Osteocyte (in vitro differentiated cells): ENCODE results near the gene CMC2. TPM values are rescaled to one million over a fixed set of nuclear protein-coding genes. Genes with fewer than 3 reads are reported as not detected.

Source experiments
- DNase-seq: peaks from one replicate; pipeline ENCODE4 v3.0.0; 2021; ENCODE audit warnings: mixed read lengths; ENCODE audit not compliant: unreplicated experiment; ENCODE audit errors: extremely low spot score
- H3K27ac Mint-ChIP-seq: one replicate; pipeline ENCODE4 v1.8.0; 2021; ENCODE audit warnings: mild to moderate bottlenecking, mixed read lengths; ENCODE audit not compliant: unreplicated experiment
- H3K27me3 Mint-ChIP-seq: one replicate; pipeline ENCODE4 v1.8.0; 2021; ENCODE audit warnings: mixed read lengths; ENCODE audit not compliant: unreplicated experiment
- H3K36me3 Mint-ChIP-seq: one replicate; pipeline ENCODE4 v1.8.0; 2021; ENCODE audit warnings: mixed read lengths; ENCODE audit not compliant: unreplicated experiment
- H3K4me1 Mint-ChIP-seq: one replicate; pipeline ENCODE4 v1.8.0; 2021; ENCODE audit warnings: mixed read lengths; ENCODE audit not compliant: unreplicated experiment
- H3K4me3 Mint-ChIP-seq: one replicate; pipeline ENCODE4 v1.8.0; 2021; ENCODE audit warnings: mild to moderate bottlenecking, moderate library complexity, mixed read lengths; ENCODE audit not compliant: unreplicated experiment
- H3K9me3 Mint-ChIP-seq: one replicate; pipeline ENCODE4 v1.8.0; 2021; ENCODE audit warnings: mixed read lengths; ENCODE audit not compliant: unreplicated experiment
- total RNA-seq: library from RNA; stranded (reverse); gene quantifications from 2 replicates; pipeline ENCODE4 v1.2.1, GENCODE V29; 2021
- TF ChIP-seq, protein P1 (sequence below): fragments of 200-600 bp; sonication (generic); IDR thresholded peaks from 2 replicates; pipeline ENCODE4 v1.5.0; 2021; ENCODE audit warnings: antibody characterized with exemption, mild to moderate bottlenecking, moderate library complexity

CMC2 gene
- total RNA-seq, 1 donor from 2014 or later: 42.2 TPM

DNA sequence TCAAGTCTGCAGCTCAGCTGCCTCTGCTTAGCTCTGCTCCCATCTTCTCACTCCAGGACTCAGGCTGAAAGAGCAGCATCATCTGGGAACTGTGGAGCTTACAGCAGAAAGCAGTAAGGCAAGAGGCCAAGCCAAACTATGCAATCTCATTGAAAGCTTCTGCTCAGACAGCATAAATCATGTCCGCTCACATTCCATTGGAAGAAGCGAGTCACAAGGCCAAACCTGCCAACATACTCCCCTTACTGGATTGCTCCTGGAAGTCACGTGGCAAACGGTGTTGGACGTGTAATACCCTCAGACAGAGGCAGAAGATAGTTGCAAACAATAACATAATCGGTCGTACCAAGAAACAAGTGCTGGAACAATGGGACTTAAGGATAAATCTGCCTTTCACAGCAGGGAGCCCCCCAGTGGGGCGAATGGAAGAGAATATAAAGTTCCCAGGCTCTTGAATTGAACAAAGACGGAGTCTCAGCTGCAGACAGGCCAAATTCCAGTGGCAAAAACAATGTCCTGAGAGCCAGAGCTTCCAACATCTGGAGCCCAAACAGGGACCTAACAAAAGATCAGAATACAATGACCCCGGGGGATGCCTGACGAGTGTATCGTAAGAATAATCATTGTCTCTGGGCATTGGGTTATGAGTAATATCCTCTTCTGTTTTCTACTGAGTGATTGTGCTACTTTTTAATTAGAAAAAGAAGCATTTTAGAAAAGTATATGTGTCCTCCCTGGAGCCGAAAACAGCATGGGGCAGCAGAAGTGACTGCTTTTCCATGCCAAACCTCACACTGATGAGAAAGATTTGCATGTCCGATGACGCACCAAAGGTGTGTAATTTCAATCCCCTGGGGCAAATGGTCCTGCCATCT is 68.4 kb downstream of the CMC2 start:
- DNase-seq: no peak
- Mint-ChIP-seq H3K36me3 (no peaks in the 10 kb centered on the region), H3K9me3 (no peaks in the 10 kb centered on the region), H3K27me3 (no peaks in the 10 kb centered on the region), H3K4me1 (peaks cover 21% of the 10 kb centered on the region), H3K27ac (peak overlapping the region; percentile 68), H3K4me3 (no peak overlapping the region)
- TF ChIP-seq, protein P1, sequence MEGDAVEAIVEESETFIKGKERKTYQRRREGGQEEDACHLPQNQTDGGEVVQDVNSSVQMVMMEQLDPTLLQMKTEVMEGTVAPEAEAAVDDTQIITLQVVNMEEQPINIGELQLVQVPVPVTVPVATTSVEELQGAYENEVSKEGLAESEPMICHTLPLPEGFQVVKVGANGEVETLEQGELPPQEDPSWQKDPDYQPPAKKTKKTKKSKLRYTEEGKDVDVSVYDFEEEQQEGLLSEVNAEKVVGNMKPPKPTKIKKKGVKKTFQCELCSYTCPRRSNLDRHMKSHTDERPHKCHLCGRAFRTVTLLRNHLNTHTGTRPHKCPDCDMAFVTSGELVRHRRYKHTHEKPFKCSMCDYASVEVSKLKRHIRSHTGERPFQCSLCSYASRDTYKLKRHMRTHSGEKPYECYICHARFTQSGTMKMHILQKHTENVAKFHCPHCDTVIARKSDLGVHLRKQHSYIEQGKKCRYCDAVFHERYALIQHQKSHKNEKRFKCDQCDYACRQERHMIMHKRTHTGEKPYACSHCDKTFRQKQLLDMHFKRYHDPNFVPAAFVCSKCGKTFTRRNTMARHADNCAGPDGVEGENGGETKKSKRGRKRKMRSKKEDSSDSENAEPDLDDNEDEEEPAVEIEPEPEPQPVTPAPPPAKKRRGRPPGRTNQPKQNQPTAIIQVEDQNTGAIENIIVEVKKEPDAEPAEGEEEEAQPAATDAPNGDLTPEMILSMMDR: no peak

DNA sequence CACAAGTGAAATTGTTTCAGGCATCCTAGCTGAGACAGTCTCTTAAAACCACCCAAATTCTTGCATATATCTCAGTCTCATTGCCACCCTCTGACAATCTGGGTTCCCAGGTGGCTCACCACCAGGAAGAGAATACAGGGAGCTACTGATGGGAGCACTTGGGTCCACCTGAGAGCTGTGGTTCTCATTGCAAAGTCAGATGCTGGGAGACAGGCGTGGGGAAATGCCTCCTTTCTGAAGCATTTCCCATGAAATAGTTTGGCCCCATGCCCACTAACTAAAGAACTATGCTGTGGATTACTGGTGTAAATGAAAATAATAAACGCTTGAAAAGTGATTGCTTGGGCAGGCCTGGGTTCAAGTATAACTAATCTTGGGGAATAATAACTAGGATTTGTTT is 70.3 kb downstream of the CMC2 start:
- Mint-ChIP-seq H3K9me3 (no peaks in the 10 kb centered on the region), H3K27me3 (no peaks in the 10 kb centered on the region), H3K36me3 (no peaks in the 10 kb centered on the region), H3K27ac (no peak overlapping the region), H3K4me1 (peaks cover 32% of the 10 kb centered on the region), H3K4me3 (no peak overlapping the region)
- TF ChIP-seq, protein P1: no peak
- peak; percentile 19 for DNase-seq

DNA sequence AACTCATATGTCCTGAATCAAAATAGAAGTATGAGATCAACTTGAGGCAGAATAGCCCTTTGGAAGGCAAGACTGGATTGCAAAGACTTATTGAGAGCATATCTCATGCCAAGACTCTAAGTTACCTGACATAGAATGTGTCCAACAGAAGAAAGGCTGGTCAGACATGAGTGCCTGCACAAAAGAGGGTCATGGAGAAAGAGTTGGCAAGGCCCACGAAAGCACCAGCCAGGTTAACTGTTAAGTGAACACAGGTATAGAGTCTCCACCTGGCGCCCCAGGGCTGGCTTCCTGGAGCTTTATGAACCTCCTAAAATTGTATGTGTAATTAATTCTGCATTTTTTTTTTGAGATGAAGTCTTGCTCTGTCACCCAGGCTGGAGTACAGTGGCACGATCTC is 71.0 kb downstream of the CMC2 start:
- Mint-ChIP-seq H3K4me3 (no peak overlapping the region), H3K9me3 (no peaks in the 10 kb centered on the region), H3K27ac (no peak overlapping the region), H3K36me3 (no peaks in the 10 kb centered on the region), H3K4me1 (peaks cover 32% of the 10 kb centered on the region), H3K27me3 (no peaks in the 10 kb centered on the region)
- DNase-seq: peak; percentile 51
- TF ChIP-seq, protein P1: no peak

DNA sequence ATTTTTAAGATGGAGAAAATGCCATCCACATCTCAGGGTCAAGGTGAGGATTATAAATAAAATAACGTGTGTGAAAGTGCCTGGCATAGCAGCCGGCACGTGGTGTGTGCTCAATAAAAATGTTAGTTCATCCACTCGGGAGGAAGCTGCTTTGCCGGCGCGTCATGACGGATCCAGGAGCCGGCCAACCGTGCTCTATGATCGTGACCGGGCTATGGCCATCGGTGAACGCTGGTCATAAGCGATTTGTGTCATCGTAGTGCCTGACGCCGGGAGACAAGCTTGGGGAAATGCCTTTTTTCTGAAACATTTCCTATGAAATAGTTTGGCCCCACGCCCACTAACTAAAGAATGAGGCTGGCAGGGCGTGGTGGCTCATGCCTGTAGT is 74.0 kb downstream of the CMC2 start:
- Mint-ChIP-seq H3K36me3 (no peaks in the 10 kb centered on the region), H3K9me3 (no peaks in the 10 kb centered on the region), H3K27me3 (no peaks in the 10 kb centered on the region), H3K4me3 (peak overlapping the region; percentile 77), H3K27ac (peak overlapping the region; percentile 96), H3K4me1 (peaks cover 20% of the 10 kb centered on the region)
- TF ChIP-seq, protein P1: no peak
- no peak for DNase-seq

DNA sequence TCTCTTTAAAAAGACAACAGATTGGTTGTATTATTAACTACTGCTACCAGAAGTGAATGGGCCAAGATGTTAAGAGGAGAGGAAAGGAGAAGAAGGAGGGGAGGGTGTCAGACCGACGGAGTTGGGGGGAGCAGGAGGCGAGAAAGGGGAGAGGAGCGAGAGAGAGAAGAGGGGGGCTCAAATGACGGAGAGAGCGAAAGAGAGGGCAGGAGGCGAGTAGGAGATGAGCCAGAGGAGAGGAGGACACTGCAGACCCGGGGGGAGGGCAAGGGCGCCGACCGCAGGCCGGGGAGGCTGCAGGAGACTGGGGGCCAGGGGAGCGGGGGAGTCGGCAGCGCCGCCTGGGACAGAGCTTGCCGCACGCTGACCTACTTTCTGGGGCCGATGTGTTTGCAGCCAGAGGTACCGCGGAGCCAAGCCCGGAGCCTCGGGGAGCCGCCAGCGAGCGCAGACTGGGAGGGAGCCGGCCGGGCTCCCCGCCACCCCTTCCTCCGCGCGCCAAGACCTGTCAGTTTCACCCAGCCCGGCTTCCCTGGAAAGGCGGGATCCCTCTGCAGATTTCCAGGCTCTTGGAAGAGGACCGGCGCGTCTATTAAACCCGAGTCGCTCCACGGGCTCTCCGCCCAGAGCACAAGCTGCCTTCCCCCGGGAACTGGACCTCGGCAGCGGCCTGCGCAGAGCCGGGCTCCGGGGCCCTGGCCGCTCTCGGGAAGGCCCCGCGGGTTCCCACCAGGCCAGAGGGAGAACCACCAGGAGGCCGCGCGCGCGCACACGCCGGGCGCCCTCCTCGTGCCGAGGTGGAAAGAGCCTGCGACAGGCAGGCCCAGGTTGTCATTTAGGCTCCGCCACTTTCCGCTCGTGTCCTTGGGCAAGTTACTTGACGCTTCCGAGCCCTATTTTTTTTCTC is 74.6 kb downstream of the CMC2 start:
- Mint-ChIP-seq H3K4me3 (peak overlapping the region; percentile 77), H3K9me3 (no peaks in the 10 kb centered on the region), H3K36me3 (no peaks in the 10 kb centered on the region), H3K4me1 (peaks cover 16% of the 10 kb centered on the region), H3K27ac (peak overlapping the region; percentile 96), H3K27me3 (no peaks in the 10 kb centered on the region)
- DNase-seq: no peak
- TF ChIP-seq, protein P1: no peak
